Stimulated activated effector memory CD8-positive, alpha-beta T cell treated with anti-CD3 and anti-CD28 coated beads, Interleukin-12 subunit alpha, Interleukin-12 subunit beta, amount 100 ng/mL, for 72 hours (primary cell): ENCODE results near the gene ABCC12.

Source experiments
- ATAC-seq: fragments of 150-1000 bp; cut with Tn5 transposase; 2 replicates; pipeline ENCODE4 v1.10.0; 2021
- DNase-seq, 2 donors: peaks; one replicate each; pipeline ENCODE4 v3.0.0; 2021 to 2022; ENCODE audit warnings: low spot score in 2 of 2
- H3K27ac Mint-ChIP-seq: one replicate; pipeline ENCODE4 v1.8.0; 2022; ENCODE audit warnings: mild to moderate bottlenecking, mixed read lengths
- H3K36me3 Mint-ChIP-seq: one replicate; pipeline ENCODE4 v1.8.0; 2022; ENCODE audit warnings: mild to moderate bottlenecking, mixed read lengths
- H3K4me1 Mint-ChIP-seq: one replicate; pipeline ENCODE4 v1.8.0; 2022; ENCODE audit warnings: mixed read lengths
- H3K4me3 Mint-ChIP-seq: one replicate; pipeline ENCODE4 v1.8.0; 2022; ENCODE audit warnings: mild to moderate bottlenecking, mixed read lengths
- H3K9me3 Mint-ChIP-seq: one replicate; pipeline ENCODE4 v1.8.0; 2022; ENCODE audit warnings: mixed read lengths

The ABCC12 gene

GRCh38 chr16:48109475-48109874, 46.3 kb downstream of the ABCC12 start:
- Mint-ChIP-seq H3K27ac (no peak overlapping the region), H3K4me1 (no peaks in the 10 kb centered on the region), H3K4me3 (no peak overlapping the region), H3K9me3 (no peaks in the 10 kb centered on the region), H3K36me3 (no peaks in the 10 kb centered on the region)
- no peak for ATAC-seq
- no peak for DNase-seq

GRCh38 chr16:48106446-48106845, 49.3 kb downstream of the ABCC12 start:
- no peak for DNase-seq
- no peak overlapping the region for H3K4me3 Mint-ChIP-seq
- no peak for ATAC-seq

More at GRCh38 chr16:48106446-48106845, 49.3 kb downstream of the ABCC12 start:
- peaks cover 2% of the 10 kb centered on the region for H3K4me1 Mint-ChIP-seq
- no peak overlapping the region for H3K27ac Mint-ChIP-seq
- no peaks in the 10 kb centered on the region for H3K9me3 Mint-ChIP-seq
- no peaks in the 10 kb centered on the region for H3K36me3 Mint-ChIP-seq
